Upper lobe of left lung (tissue), 6 donors: ENCODE results near the gene FHIT. TPM values are rescaled to one million over a fixed set of nuclear protein-coding genes. Genes with fewer than 3 reads are reported as not detected.

Experiments
- ATAC-seq, 2 donors: fragments of 200-7000 bp; cut with Tn5 transposase; one replicate each; pipeline ENCODE4 v1.9.1; 2022; ENCODE audit warnings: mild to moderate bottlenecking in 2 of 2, moderate library complexity in 2 of 2; ENCODE audit not compliant: low FRiP score in 2 of 2
- DNase-seq, 2 donors: peaks; one replicate each; pipeline ENCODE4 v3.0.0-alpha.2; 2019 to 2020
- H3K27ac ChIP-seq, 4 donors: fragments of 200-600 bp; sonication (generic); one replicate each; pipeline ENCODE4 v1.5.1; 2016 to 2019
- H3K27me3 ChIP-seq, 4 donors: fragments of 200-600 bp; sonication (generic); one replicate each; pipeline ENCODE4 v1.5.1; 2017 to 2019
- H3K36me3 ChIP-seq, 4 donors: fragments of 200-600 bp; sonication (generic); one replicate each; pipeline ENCODE4 v1.5.1; 2016 to 2019
- H3K4me1 ChIP-seq, 4 donors: fragments of 200-600 bp; sonication (generic); one replicate each; pipeline ENCODE4 v1.5.1; 2018 to 2019
- H3K4me3 ChIP-seq, 4 donors: fragments of 200-600 bp; sonication (generic); one replicate each; pipeline ENCODE4 v1.5.1; 2017 to 2019; ENCODE audit warnings: mild to moderate bottlenecking in 2 of 4, moderate library complexity in 1 of 4
- H3K9me3 ChIP-seq, 4 donors: fragments of 200-600 bp; sonication (generic); one replicate each; pipeline ENCODE4 v1.5.1; 2018 to 2019
- EP300 ChIP-seq, 4 donors: sonication (generic); formaldehyde crosslinking; IDR thresholded peaks; one replicate each; pipeline ENCODE4 v1.5.1; 2017; ENCODE audit warnings: antibody characterized with exemption in 4 of 4, control low read depth in 2 of 4
- POLR2A ChIP-seq, 4 donors: fragments of 450-650 bp; IDR thresholded peaks; one replicate each; pipeline ENCODE4 v1.5.1; 2016 to 2017; ENCODE audit warnings: antibody characterized with exemption in 4 of 4, mild to moderate bottlenecking in 2 of 4
- POLR2AphosphoS5 ChIP-seq, 2 donors: sonication (generic); formaldehyde crosslinking; IDR thresholded peaks; one replicate each; pipeline ENCODE4 v1.5.1; 2017; ENCODE audit warnings: antibody characterized with exemption in 2 of 2
- WGBS, 2 donors: methylation state at CpG; one replicate each; pipeline ENCODE4 v1.1.5; 2017 to 2018; 5-methylcytosine and 5-hydroxymethylcytosine counted together
- total RNA-seq, 6 donors: library from RNA; depleted of rRNA in 4 of 6; stranded (reverse); fragments of >200 nt in 4 of 6; gene quantifications; one replicate each; pipeline versions ENCODE4 v1.1.0 to v1.2.1, GENCODE V29; 2016 to 2021
- TF ChIP-seq, protein P1 (sequence below), 6 experiments: fragments of 450-650 bp in 4 of 6; fragments of 200-600 bp in 2 of 6; sonication (generic) in 2 of 6; IDR thresholded peaks; one replicate each; pipeline ENCODE4 v1.5.1; 2016 to 2019; ENCODE audit warnings: antibody characterized with exemption in 6 of 6
- donor health status: DM: no; HTN: no; CAD: no; lungs with moderate emphysema.
- donor health status: DM: no; HTN: yes; CAD: no; lungs with severe emphysema.

Gene FHIT
- total RNA-seq, 6 donors from 2014 or later: 6.8 to 56.6 (median 11.1) TPM

DNA sequence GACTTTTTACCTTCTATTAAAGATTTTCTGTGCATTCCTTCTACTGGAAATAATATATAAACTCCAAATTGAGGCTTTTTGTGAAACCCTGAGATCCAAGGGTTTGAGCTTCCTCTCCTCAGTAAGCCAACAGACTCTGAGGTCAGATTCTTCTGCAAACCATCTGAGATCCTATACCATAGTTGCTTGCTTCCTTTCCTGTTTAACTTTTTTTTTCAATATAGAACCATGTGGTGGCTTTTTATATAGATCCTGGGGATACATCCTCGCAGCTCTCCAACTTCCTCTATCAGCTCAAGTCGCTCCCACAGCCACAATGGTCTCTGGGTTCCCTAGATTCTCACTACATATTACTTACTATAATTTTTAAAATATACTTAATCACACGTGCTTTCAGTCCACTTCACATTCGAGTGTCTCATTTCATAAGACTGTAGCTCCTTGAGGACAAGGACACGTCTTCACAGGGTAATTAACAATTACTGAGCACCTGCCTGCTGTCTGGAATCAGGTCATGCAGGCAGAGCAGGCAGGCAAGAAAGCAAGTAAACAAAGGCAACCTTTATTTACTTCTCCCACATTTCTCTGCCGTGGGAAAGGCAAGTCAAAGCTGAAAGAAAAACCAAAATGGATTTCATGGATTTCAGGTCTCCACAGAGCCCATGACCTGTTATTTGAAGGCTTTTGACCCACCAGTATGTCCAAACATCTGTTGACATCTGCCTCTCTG lies 941.5 kb downstream of the FHIT start:
- H3K4me1 ChIP-seq: no peaks in the 10 kb centered on the region
- no peaks in the 10 kb centered on the region for H3K36me3 ChIP-seq
- 38 to 59% methylated on average over 6 of the region's 6 CpGs for WGBS, 2 donors
- no peak for DNase-seq
- H3K4me3 ChIP-seq: no peak overlapping the region
- no peak overlapping the region for H3K27ac ChIP-seq
- ATAC-seq: no peak
- H3K9me3 ChIP-seq: no peaks in the 10 kb centered on the region
- H3K27me3 ChIP-seq: no peaks in the 10 kb centered on the region
- TF ChIP-seq POLR2AphosphoS5 (IDR thresholded peaks at IDR 0.05) (no peak), POLR2A (IDR thresholded peaks at IDR 0.05) (no peak), EP300 (IDR thresholded peaks at IDR 0.05) (no peak)
- TF ChIP-seq, protein P1, sequence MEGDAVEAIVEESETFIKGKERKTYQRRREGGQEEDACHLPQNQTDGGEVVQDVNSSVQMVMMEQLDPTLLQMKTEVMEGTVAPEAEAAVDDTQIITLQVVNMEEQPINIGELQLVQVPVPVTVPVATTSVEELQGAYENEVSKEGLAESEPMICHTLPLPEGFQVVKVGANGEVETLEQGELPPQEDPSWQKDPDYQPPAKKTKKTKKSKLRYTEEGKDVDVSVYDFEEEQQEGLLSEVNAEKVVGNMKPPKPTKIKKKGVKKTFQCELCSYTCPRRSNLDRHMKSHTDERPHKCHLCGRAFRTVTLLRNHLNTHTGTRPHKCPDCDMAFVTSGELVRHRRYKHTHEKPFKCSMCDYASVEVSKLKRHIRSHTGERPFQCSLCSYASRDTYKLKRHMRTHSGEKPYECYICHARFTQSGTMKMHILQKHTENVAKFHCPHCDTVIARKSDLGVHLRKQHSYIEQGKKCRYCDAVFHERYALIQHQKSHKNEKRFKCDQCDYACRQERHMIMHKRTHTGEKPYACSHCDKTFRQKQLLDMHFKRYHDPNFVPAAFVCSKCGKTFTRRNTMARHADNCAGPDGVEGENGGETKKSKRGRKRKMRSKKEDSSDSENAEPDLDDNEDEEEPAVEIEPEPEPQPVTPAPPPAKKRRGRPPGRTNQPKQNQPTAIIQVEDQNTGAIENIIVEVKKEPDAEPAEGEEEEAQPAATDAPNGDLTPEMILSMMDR (IDR thresholded peaks at IDR 0.05): no peak

DNA sequence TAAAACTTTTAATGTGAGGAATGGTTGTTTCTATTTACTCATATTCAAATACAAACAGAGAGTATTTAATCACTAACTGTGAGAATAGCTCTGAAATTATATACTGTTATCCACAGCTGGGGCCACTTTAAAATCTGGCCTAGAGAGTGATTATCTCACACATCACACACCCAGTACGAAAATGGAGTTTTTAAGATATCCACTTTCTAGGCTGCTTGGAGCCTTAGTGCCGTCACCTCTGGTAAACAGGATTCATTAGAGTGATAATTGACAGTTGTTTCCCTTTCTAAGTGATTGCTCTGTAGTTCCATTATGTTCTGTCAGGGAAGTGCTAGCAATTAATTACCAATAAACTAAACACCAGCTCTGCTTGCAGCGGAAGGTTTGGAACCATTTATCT lies 942.4 kb downstream of the FHIT start:
- no peak overlapping the region for H3K27ac ChIP-seq
- H3K27me3 ChIP-seq: no peaks in the 10 kb centered on the region
- ATAC-seq (no peak), DNase-seq (no peak)
- H3K4me1 ChIP-seq: no peaks in the 10 kb centered on the region
- H3K36me3 ChIP-seq: no peaks in the 10 kb centered on the region
- TF ChIP-seq POLR2A (IDR thresholded peaks at IDR 0.05) (no peak), EP300 (IDR thresholded peaks at IDR 0.05) (no peak), POLR2AphosphoS5 (IDR thresholded peaks at IDR 0.05) (no peak)
- TF ChIP-seq, protein P1 (IDR thresholded peaks at IDR 0.05): no peak
- H3K4me3 ChIP-seq: no peak overlapping the region
- H3K9me3 ChIP-seq: no peaks in the 10 kb centered on the region
- 79 to 85% methylated on average over 3 of the region's 3 CpGs for WGBS, 2 donors

DNA sequence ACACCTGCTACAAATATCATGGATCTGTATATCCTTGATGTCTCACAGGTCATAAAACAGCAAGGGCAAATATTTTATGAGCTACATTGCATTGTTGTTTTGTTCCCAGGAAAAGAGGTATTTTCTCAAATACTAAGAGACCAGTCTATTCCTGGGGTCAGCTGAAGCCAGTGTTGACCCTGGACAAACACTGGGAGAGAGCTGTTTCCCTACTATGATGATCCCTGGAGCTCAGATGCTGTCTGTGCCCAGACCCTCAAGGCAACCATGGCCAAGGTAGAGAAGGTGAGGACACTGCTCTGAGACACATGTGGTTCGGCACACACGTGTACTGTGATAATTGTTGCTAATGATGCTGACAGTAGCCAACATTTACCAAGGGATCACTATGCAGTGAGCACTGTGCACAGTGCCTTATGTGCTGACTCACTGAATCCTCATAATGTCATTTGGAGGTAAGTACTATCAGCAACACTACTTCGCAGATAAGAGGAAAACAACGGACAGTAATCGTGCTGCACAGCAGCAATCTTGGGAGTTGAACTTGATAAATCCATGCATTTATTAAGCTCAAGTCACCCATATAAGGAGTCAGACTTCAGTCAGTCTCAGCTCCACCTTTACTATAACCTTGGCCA lies 943.6 kb downstream of the FHIT start:
- ATAC-seq (no peak), DNase-seq (no peak)
- H3K27me3 ChIP-seq: no peaks in the 10 kb centered on the region
- WGBS, 2 donors: 90 to 95% methylated on average over 5 of the region's 5 CpGs
- TF ChIP-seq, protein P1 (IDR thresholded peaks at IDR 0.05): no peak
- TF ChIP-seq EP300 (IDR thresholded peaks at IDR 0.05): no peak
- no peak for TF ChIP-seq POLR2AphosphoS5 (IDR thresholded peaks at IDR 0.05)
- no peak for TF ChIP-seq POLR2A (IDR thresholded peaks at IDR 0.05)
- no peaks in the 10 kb centered on the region for H3K36me3 ChIP-seq
- no peaks in the 10 kb centered on the region for H3K9me3 ChIP-seq
- no peak overlapping the region for H3K4me3 ChIP-seq
- H3K4me1 ChIP-seq: no peaks in the 10 kb centered on the region
- no peak overlapping the region for H3K27ac ChIP-seq

DNA sequence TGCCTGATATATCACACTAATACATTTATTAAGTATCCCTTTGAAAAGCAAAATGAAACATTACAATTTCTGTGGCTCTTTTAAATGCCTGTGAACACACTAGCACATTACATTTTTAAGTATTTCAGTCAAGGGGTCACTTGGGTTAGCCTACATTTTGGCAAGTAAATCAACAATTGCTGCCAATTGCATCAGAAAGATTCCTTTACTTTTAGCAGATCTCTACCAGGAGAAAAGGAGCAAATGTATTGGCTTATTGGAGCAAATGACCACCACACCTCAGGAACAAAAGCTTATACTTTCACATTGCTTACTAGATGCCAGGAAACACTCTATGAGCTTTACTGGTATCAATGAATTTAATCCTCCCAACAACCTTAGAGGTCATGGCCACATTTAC lies 947.1 kb downstream of the FHIT start:
- DNase-seq (no peak), ATAC-seq (no peak)
- Histone ChIP-seq H3K4me3 (no peak overlapping the region), H3K4me1 (no peaks in the 10 kb centered on the region), H3K27me3 (no peaks in the 10 kb centered on the region), H3K27ac (no peak overlapping the region), H3K9me3 (no peaks in the 10 kb centered on the region), H3K36me3 (no peaks in the 10 kb centered on the region)
- TF ChIP-seq, protein P1 (IDR thresholded peaks at IDR 0.05): no peak
- TF ChIP-seq POLR2A (IDR thresholded peaks at IDR 0.05) (no peak), EP300 (IDR thresholded peaks at IDR 0.05) (no peak), POLR2AphosphoS5 (IDR thresholded peaks at IDR 0.05) (no peak)

DNA sequence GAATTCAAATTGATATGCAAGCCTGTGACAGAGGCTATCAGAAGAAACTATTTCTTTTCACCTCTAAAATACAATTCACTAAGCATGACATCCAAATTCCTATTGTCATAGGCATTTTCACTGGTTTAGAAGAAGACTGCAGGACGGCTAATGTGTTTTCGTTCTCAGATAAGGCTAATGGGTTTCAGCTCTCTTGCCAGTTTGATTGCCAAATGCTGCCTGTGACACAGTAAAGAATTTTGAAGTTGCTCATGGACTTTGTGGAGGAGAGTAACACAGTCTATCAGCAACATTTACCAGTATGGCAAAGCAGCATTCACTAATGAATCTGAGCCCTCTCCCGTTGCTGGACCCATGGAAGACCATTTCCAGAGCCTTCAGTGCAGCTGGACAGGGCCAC lies 948.1 kb downstream of the FHIT start:
- Histone ChIP-seq H3K9me3 (no peaks in the 10 kb centered on the region), H3K27ac (no peak overlapping the region), H3K4me3 (no peak overlapping the region), H3K27me3 (no peaks in the 10 kb centered on the region), H3K36me3 (no peaks in the 10 kb centered on the region), H3K4me1 (no peaks in the 10 kb centered on the region)
- no peak for TF ChIP-seq POLR2A (IDR thresholded peaks at IDR 0.05)
- no peak for TF ChIP-seq EP300 (IDR thresholded peaks at IDR 0.05)
- TF ChIP-seq, protein P1 (IDR thresholded peaks at IDR 0.05): no peak
- TF ChIP-seq POLR2AphosphoS5 (IDR thresholded peaks at IDR 0.05): no peak
- no peak for DNase-seq
- 77 to 82% methylated on average over 3 of the region's 3 CpGs for WGBS, 2 donors
- no peak for ATAC-seq
